Calu3 (cell line): ENCODE results near the gene CFAP43. TPM values are rescaled to one million over a fixed set of nuclear protein-coding genes. Genes with fewer than 3 reads are reported as not detected.

ENCODE experiments used
- BruUV-seq: library from RNA; stranded (reverse); fragments of 400-500 nt; replicated peaks from 2 replicates; lab custom pipeline; 2021; lab: Mats Ljungman, UMichigan
- CTCF ChIA-PET: fragments of 300-600 bp; sonication (Branson Sonifier 250); formaldehyde crosslinking; loops from one replicate; lab custom pipeline; 2022; ENCODE audit warnings: antibody characterized with exemption; lab: Charles Lee
- DNase-seq: peaks from one replicate; pipeline ENCODE4 v3.0.0; 2022
- H3K27ac Mint-ChIP-seq: one replicate; pipeline ENCODE4 v1.8.0; 2022; ENCODE audit warnings: mixed read lengths; ENCODE audit not compliant: unreplicated experiment
- H3K27me3 Mint-ChIP-seq: one replicate; pipeline ENCODE4 v1.8.0; 2022; ENCODE audit warnings: mixed read lengths; ENCODE audit not compliant: unreplicated experiment
- H3K36me3 Mint-ChIP-seq: one replicate; pipeline ENCODE4 v1.8.0; 2022; ENCODE audit warnings: mild to moderate bottlenecking, moderate library complexity, mixed read lengths; ENCODE audit not compliant: insufficient read depth, unreplicated experiment
- H3K4me1 Mint-ChIP-seq: one replicate; pipeline ENCODE4 v1.8.0; 2022; ENCODE audit warnings: mild to moderate bottlenecking, low read depth, mixed read lengths; ENCODE audit not compliant: unreplicated experiment
- H3K4me3 Mint-ChIP-seq: one replicate; pipeline ENCODE4 v1.8.0; 2022; ENCODE audit warnings: mild to moderate bottlenecking, low read depth, moderate library complexity, mixed read lengths; ENCODE audit not compliant: unreplicated experiment
- H3K9me3 Mint-ChIP-seq: one replicate; pipeline ENCODE4 v1.8.0; 2022; ENCODE audit warnings: low read depth, mixed read lengths; ENCODE audit not compliant: unreplicated experiment
- intact Hi-C: fragments of 100-400 bp; cut with micrococcal nuclease; formaldehyde crosslinking; loops from one replicate; pipeline ENCODE4 v1.10.0; 2022; ENCODE audit not compliant: unreplicated experiment
- total RNA-seq: library from RNA; stranded (reverse); gene quantifications from 2 replicates; pipeline ENCODE4 v1.2.3, GENCODE V29; 2022
- TF ChIP-seq, protein P1 (sequence below): fragments of 200-600 bp; IDR thresholded peaks from one replicate; pipeline ENCODE4 v1.8.0; 2022; ENCODE audit warnings: antibody characterized with exemption; ENCODE audit not compliant: unreplicated experiment

The CFAP43 gene
- total RNA-seq, 1 experiment from 2014 or later, result 0.94 TPM

GRCh38 chr10:104268713-104269645 is 36.8 kb upstream of the CFAP43 start, which contains the start of gene GSTO2:
Gene GSTO2 (plus strand): TSS chr10:104269184. CDS start chr10:104274916, 5,732 bp downstream.
- peak within 1 kb of the TSS; percentile 61 for H3K27ac Mint-ChIP-seq
- H3K9me3 Mint-ChIP-seq, result no peaks in the 10 kb centered on the region
- peaks cover 6% of the 10 kb centered on the region for H3K4me1 Mint-ChIP-seq
- CTCF ChIA-PET, result interaction anchor here (1.0 kb wide), 1 partner anchor 15 kb away, joined by 4 read pairs; the partner anchor contains the start of gene GSTO1
- TF ChIP-seq, protein P1, sequence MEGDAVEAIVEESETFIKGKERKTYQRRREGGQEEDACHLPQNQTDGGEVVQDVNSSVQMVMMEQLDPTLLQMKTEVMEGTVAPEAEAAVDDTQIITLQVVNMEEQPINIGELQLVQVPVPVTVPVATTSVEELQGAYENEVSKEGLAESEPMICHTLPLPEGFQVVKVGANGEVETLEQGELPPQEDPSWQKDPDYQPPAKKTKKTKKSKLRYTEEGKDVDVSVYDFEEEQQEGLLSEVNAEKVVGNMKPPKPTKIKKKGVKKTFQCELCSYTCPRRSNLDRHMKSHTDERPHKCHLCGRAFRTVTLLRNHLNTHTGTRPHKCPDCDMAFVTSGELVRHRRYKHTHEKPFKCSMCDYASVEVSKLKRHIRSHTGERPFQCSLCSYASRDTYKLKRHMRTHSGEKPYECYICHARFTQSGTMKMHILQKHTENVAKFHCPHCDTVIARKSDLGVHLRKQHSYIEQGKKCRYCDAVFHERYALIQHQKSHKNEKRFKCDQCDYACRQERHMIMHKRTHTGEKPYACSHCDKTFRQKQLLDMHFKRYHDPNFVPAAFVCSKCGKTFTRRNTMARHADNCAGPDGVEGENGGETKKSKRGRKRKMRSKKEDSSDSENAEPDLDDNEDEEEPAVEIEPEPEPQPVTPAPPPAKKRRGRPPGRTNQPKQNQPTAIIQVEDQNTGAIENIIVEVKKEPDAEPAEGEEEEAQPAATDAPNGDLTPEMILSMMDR, result no peak
- peak; percentile 96 for DNase-seq
- H3K27me3 Mint-ChIP-seq, result no peaks in the 10 kb centered on the region
- peaks cover 23% of the 10 kb centered on the region for H3K36me3 Mint-ChIP-seq
- BruUV-seq, result TSS peak; percentile 50
- H3K4me3 Mint-ChIP-seq, result peak within 1 kb of the TSS; percentile 65
- intact Hi-C loops, result no loop called here

GRCh38 chr10:104268405-104268712 is 36.2 kb upstream of the CFAP43 start:
- H3K27ac Mint-ChIP-seq, result peak overlapping the region; percentile 61
- H3K36me3 Mint-ChIP-seq, result peaks cover 23% of the 10 kb centered on the region

GRCh38 chr10:104267721-104268404 is 35.7 kb upstream of the CFAP43 start:
- Mint-ChIP-seq H3K36me3 (peaks cover 23% of the 10 kb centered on the region), H3K4me3 (peak overlapping the region; percentile 65), H3K9me3 (no peaks in the 10 kb centered on the region), H3K4me1 (peaks cover 8% of the 10 kb centered on the region), H3K27me3 (no peaks in the 10 kb centered on the region), H3K27ac (peak overlapping the region; percentile 61)
- intact Hi-C loops, result no loop called here
- DNase-seq, result no peak
- no TSS peak for BruUV-seq
- TF ChIP-seq, protein P1, result no peak
- CTCF ChIA-PET, result interaction anchor here (0.6 kb wide), 1 partner anchor 18 kb away, joined by 4 read pairs; no protein-coding TSS in a partner anchor

More at GRCh38 chr10:104268405-104268712, 36.2 kb upstream of the CFAP43 start:
- peaks cover 8% of the 10 kb centered on the region for H3K4me1 Mint-ChIP-seq
- TF ChIP-seq, protein P1, result no peak
- TSS peak; percentile 73 for BruUV-seq
- H3K9me3 Mint-ChIP-seq, result no peaks in the 10 kb centered on the region
- DNase-seq, result no peak
- peak overlapping the region; percentile 65 for H3K4me3 Mint-ChIP-seq
- intact Hi-C loops, result no loop called here
- CTCF ChIA-PET, result interaction anchor here (1.0 kb wide), 1 partner anchor 14 kb away, joined by 4 read pairs; the partner anchor contains the start of gene GSTO1
- no peaks in the 10 kb centered on the region for H3K27me3 Mint-ChIP-seq

DNA sequence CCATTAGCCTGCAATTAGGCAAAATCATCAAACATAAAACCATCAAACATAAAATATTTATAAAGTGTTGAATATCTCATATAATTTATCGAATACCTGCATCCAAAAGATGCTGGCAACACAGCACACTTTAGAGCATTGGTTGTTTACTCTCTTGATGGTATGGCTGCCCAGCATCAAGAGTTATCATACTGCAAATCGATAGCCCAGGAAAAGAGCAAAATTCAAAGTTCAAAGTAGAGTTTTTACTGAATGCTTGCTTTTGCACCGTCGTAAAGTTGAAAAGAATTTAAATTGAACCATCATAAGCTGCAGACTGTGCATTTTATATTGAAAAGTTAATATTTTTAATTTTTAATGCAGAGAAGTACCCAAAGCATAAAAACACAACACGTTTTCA is 32.6 kb upstream of the CFAP43 start:
- TF ChIP-seq, protein P1, result no peak
- no peak for DNase-seq
- CTCF ChIA-PET, result interaction anchor here (0.9 kb wide), 1 partner anchor 10 kb away, joined by 4 read pairs; no protein-coding TSS in a partner anchor
- intact Hi-C loops, result no loop called here
- Mint-ChIP-seq H3K27ac (no peak overlapping the region), H3K4me3 (no peak overlapping the region), H3K27me3 (no peaks in the 10 kb centered on the region), H3K4me1 (peaks cover 27% of the 10 kb centered on the region), H3K9me3 (no peaks in the 10 kb centered on the region), H3K36me3 (peaks cover 28% of the 10 kb centered on the region)
- BruUV-seq, result no TSS peak
